GM23338 (cell line): ENCODE results near the gene KLHL40. TPM values are rescaled to one million over a fixed set of nuclear protein-coding genes. Genes with fewer than 3 reads are reported as not detected.

Source experiments
- ATAC-seq: fragments of 200-7000 bp; cut with Tn5 transposase; 3 replicates; pipeline ENCODE4 v1.9.1; 2020
- DNase-seq: peaks from one replicate; pipeline ENCODE4 v3.0.0-alpha.2; 2015; ENCODE audit warnings: low spot score
- H2AFZ ChIP-seq: fragments of 200-600 bp; sonication (generic); 2 replicates; pipeline ENCODE4 v1.8.0; 2016; ENCODE audit warnings: antibody characterized with exemption, mild to moderate bottlenecking, moderate library complexity
- H3F3A ChIP-seq: fragments of 200-600 bp; sonication (generic); replicated peaks from 2 replicates; pipeline ENCODE4 v1.8.0; 2017; ENCODE audit warnings: antibody characterized with exemption, mixed run types, low read depth
- H3K27ac ChIP-seq: fragments of 200-600 bp; sonication (generic); 2 replicates; pipeline ENCODE4 v1.6.1; 2016; ENCODE audit warnings: low read depth
- H3K27me3 ChIP-seq: fragments of 200-600 bp; sonication (generic); 2 replicates; pipeline ENCODE4 v1.8.0; 2016; ENCODE audit warnings: mild to moderate bottlenecking, mixed run types, moderate library complexity; ENCODE audit not compliant: insufficient read depth
- H3K36me3 ChIP-seq: fragments of 200-600 bp; sonication (generic); 2 replicates; pipeline ENCODE4 v1.8.0; 2016; ENCODE audit warnings: mild to moderate bottlenecking; ENCODE audit not compliant: insufficient read depth
- H3K4me1 ChIP-seq: fragments of 200-600 bp; sonication (generic); 2 replicates; pipeline ENCODE4 v1.8.0; 2016; ENCODE audit warnings: mild to moderate bottlenecking, moderate library complexity; ENCODE audit not compliant: insufficient read depth
- H3K4me2 ChIP-seq: fragments of 200-600 bp; sonication (generic); 2 replicates; pipeline ENCODE4 v1.7.1; 2017; ENCODE audit warnings: mixed run types
- H3K4me3 ChIP-seq: fragments of 200-600 bp; sonication (generic); 2 replicates; pipeline ENCODE4 v1.6.1; 2016; ENCODE audit warnings: mixed run types
- H3K79me2 ChIP-seq: fragments of 200-600 bp; sonication (generic); replicated peaks from 2 replicates; pipeline ENCODE4 v1.8.0; 2017; ENCODE audit warnings: mild to moderate bottlenecking; ENCODE audit not compliant: insufficient read depth
- H3K9me2 ChIP-seq: fragments of 200-600 bp; sonication (generic); 2 replicates; pipeline ENCODE4 v1.8.0; 2017; ENCODE audit not compliant: insufficient read depth
- H4K20me1 ChIP-seq: fragments of 200-600 bp; sonication (generic); replicated peaks from 2 replicates; pipeline ENCODE4 v1.8.0; 2017; ENCODE audit warnings: mild to moderate bottlenecking; ENCODE audit not compliant: insufficient read depth
- H3K27ac Mint-ChIP-seq: 2 replicates; pipeline ENCODE4 v1.8.0; 2020; ENCODE audit warnings: inconsistent platforms, mild to moderate bottlenecking, moderate library complexity, mixed read lengths
- H3K27me3 Mint-ChIP-seq: 3 replicates; pipeline ENCODE4 v1.8.0; 2022; ENCODE audit warnings: low read depth, mild to moderate bottlenecking, moderate library complexity, mixed read lengths, inconsistent platforms; ENCODE audit not compliant: insufficient read depth, poor library complexity
- H3K36me3 Mint-ChIP-seq: 3 replicates; pipeline ENCODE4 v1.8.0; 2021; ENCODE audit warnings: low read depth, mild to moderate bottlenecking, inconsistent platforms, moderate library complexity, mixed read lengths
- H3K4me1 Mint-ChIP-seq: 3 replicates; pipeline ENCODE4 v1.8.0; 2020; ENCODE audit warnings: mild to moderate bottlenecking, inconsistent platforms, mixed read lengths
- H3K4me3 Mint-ChIP-seq: 3 replicates; pipeline ENCODE4 v1.8.0; 2021; ENCODE audit warnings: moderate library complexity, mild to moderate bottlenecking, inconsistent platforms, mixed read lengths
- H3K9me3 Mint-ChIP-seq: 3 replicates; pipeline ENCODE4 v1.8.0; 2020; ENCODE audit warnings: moderate library complexity, mild to moderate bottlenecking, inconsistent platforms, mixed read lengths
- CREB1 ChIP-seq: fragments of 250-450 bp; sonication (Bioruptor Pico); IDR thresholded peaks from 2 replicates; pipeline ENCODE4 v1.5.0; 2020; ENCODE audit warnings: low read depth, mild to moderate bottlenecking, moderate library complexity
- EZH2phosphoT487 ChIP-seq: fragments of 200-600 bp; sonication (generic); IDR thresholded peaks from one replicate; pipeline ENCODE4 v1.8.1; 2018; ENCODE audit warnings: antibody characterized with exemption; ENCODE audit not compliant: unreplicated experiment
- JUNB ChIP-seq: IDR thresholded peaks from one replicate; pipeline ENCODE4 v1.6.1; 2016; ENCODE audit warnings: antibody characterized with exemption; ENCODE audit not compliant: unreplicated experiment
- REST ChIP-seq: IDR thresholded peaks from one replicate; pipeline ENCODE4 v1.6.1; 2018; ENCODE audit warnings: antibody characterized with exemption; ENCODE audit not compliant: unreplicated experiment
- ZNF114 ChIP-seq: fragments of 250-450 bp; sonication (Bioruptor Pico); IDR thresholded peaks from 2 replicates; pipeline ENCODE4 v1.5.0; 2020; ENCODE audit warnings: mild to moderate bottlenecking, moderate library complexity
- ZNF331 ChIP-seq: fragments of 250-450 bp; sonication (Bioruptor Pico); IDR thresholded peaks from 2 replicates; pipeline ENCODE4 v1.5.0; 2020; ENCODE audit warnings: low read depth, mild to moderate bottlenecking, moderate library complexity
- ZNF462 ChIP-seq: fragments of 250-450 bp; sonication (Bioruptor Pico); IDR thresholded peaks from 2 replicates; pipeline ENCODE4 v1.5.0; 2020; ENCODE audit warnings: mild to moderate bottlenecking, moderate library complexity
- polyA plus RNA-seq: library from polyadenylated mRNA; unstranded; fragments of >200 nt; fragmentation: Nextera tagmentation; extraction: Ambion mirVana; gene quantifications from 2 replicates; pipeline ENCODE4 v1.2.1, GENCODE V29; 2016
- total RNA-seq: library from RNA; depleted of rRNA; stranded (reverse); fragments of >200 nt; shearing (Covaris generic); gene quantifications from 2 replicates; pipeline ENCODE4 v1.2.3, GENCODE V29; 2014
- TF ChIP-seq, protein P1 (sequence below), 2 experiments: fragments of 200-600 bp in 1 of 2; sonication (generic) in 1 of 2; conservative IDR thresholded peaks; 2 replicates each; pipeline versions ENCODE4 v1.5.1 to v1.6.1; 2016 to 2017; ENCODE audit warnings: antibody characterized with exemption in 2 of 2, low read depth in 2 of 2, mild to moderate bottlenecking in 2 of 2, moderate library complexity in 1 of 2

KLHL40 gene
- total and polyA plus RNA-seq, 2 experiments from 2014 or later: not detected

- no peak for TF ChIP-seq ZNF462 (CRISPR knock-in tag)
Observed at GRCh38 chr3:42674146-42674545, 11.2 kb upstream of the KLHL40 start (continued).

DNA sequence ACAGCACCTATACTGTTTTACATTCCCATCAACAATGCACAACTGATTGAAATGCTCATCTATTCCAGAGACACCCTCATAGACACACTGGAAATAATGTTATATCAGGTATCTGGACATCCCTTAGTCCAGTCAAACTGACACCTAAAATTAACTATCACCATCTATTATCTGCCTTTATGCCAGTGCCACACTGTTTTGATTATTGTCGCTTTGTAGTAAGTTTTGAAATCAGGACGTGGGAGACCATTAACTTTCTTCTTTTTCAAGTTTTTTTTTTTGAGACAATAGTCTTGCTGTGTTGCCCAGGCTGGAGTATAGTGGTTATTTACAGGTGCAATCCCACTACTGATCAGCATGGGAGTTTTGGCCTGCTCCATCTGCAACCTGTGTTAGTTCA is 9.4 kb upstream of the KLHL40 start:
- H3K27ac ChIP-seq: no peak overlapping the region
- no peaks in the 10 kb centered on the region for H3K4me1 ChIP-seq
- H3K4me3 Mint-ChIP-seq: no peak overlapping the region
- H4K20me1 ChIP-seq: no peaks in the 10 kb centered on the region
- H3K4me2 ChIP-seq: no peak overlapping the region
- no peaks in the 10 kb centered on the region for H3K27me3 Mint-ChIP-seq
- H3K36me3 ChIP-seq: no peaks in the 10 kb centered on the region
- ATAC-seq: no peak
- no peak for DNase-seq
- no peak overlapping the region for H2AFZ ChIP-seq
- no peaks in the 10 kb centered on the region for H3K36me3 Mint-ChIP-seq
- no peaks in the 10 kb centered on the region for H3K27me3 ChIP-seq
- no peaks in the 10 kb centered on the region for H3F3A ChIP-seq
- no peak overlapping the region for H3K27ac Mint-ChIP-seq
- H3K79me2 ChIP-seq: no peaks in the 10 kb centered on the region
- 0 out of 2 replicates have a peak, but pooled peaks cover 9% of the 10 kb centered on the region for H3K9me2 ChIP-seq
- H3K4me3 ChIP-seq: no peak overlapping the region
- TF ChIP-seq, protein P1, sequence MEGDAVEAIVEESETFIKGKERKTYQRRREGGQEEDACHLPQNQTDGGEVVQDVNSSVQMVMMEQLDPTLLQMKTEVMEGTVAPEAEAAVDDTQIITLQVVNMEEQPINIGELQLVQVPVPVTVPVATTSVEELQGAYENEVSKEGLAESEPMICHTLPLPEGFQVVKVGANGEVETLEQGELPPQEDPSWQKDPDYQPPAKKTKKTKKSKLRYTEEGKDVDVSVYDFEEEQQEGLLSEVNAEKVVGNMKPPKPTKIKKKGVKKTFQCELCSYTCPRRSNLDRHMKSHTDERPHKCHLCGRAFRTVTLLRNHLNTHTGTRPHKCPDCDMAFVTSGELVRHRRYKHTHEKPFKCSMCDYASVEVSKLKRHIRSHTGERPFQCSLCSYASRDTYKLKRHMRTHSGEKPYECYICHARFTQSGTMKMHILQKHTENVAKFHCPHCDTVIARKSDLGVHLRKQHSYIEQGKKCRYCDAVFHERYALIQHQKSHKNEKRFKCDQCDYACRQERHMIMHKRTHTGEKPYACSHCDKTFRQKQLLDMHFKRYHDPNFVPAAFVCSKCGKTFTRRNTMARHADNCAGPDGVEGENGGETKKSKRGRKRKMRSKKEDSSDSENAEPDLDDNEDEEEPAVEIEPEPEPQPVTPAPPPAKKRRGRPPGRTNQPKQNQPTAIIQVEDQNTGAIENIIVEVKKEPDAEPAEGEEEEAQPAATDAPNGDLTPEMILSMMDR (conservative IDR thresholded peaks at IDR 0.05; ENCODE audit: low read depth in 2 of 2): no peak
- TF ChIP-seq EZH2phosphoT487: no peak
- no peak for TF ChIP-seq JUNB
- no peak for TF ChIP-seq CREB1 (CRISPR knock-in tag)
- TF ChIP-seq ZNF331 (CRISPR knock-in tag): no peak
- no peak for TF ChIP-seq ZNF114 (CRISPR knock-in tag)
- no peak for TF ChIP-seq REST
- peaks cover 2% of the 10 kb centered on the region; the same call in 2 of the 3 replicates for H3K4me1 Mint-ChIP-seq
- peaks cover 11% of the 10 kb centered on the region; the same call in 1 of the 3 replicates for H3K9me3 Mint-ChIP-seq
